Measurements from ENCODE around the gene ALDH8A1.

Gene ALDH8A1

GRCh38 chr6:134937426-134937825 is 12.5 kb downstream of the ALDH8A1 start:
- no peak for DNase-seq (ENCODE audit: low read depth in 1 of 2, low spot score in 1 of 2)
- Histone ChIP-seq H3K27me3 (ENCODE audit: insufficient read depth, poor library complexity, severe bottlenecking) (no peaks in the 10 kb centered on the region), H3K4me3 (replicated peaks; ENCODE audit: insufficient read depth, low read length) (no peak overlapping the region), H3K27ac (replicated peaks) (no peak overlapping the region)
- TF ChIP-seq SPI1 (IDR thresholded peaks at IDR 0.05; ENCODE audit: borderline replicate concordance, low read depth) (no peak), REST (IDR thresholded peaks at IDR 0.05; ENCODE audit: insufficient replicate concordance, low read depth) (no peak), POLR2AphosphoS5 (IDR thresholded peaks at IDR 0.05; ENCODE audit: low read depth) (no peak), CTCF (IDR thresholded peaks at IDR 0.05; ENCODE audit: insufficient read depth, low read length) (no peak), GABPA (IDR thresholded peaks at IDR 0.05; ENCODE audit: low read depth) (no peak)

- Histone ChIP-seq H3K27me3 (ENCODE audit: insufficient read depth, poor library complexity, severe bottlenecking) (no peaks in the 10 kb centered on the region), H3K4me3 (replicated peaks; ENCODE audit: insufficient read depth, low read length) (no peak overlapping the region), H3K27ac (replicated peaks) (no peak overlapping the region)
- TF ChIP-seq GABPA (IDR thresholded peaks at IDR 0.05; ENCODE audit: low read depth), result no peak
- no peak for TF ChIP-seq REST (IDR thresholded peaks at IDR 0.05; ENCODE audit: insufficient replicate concordance, low read depth)
- TF ChIP-seq SPI1 (IDR thresholded peaks at IDR 0.05; ENCODE audit: borderline replicate concordance, low read depth), result no peak
- TF ChIP-seq CTCF (IDR thresholded peaks at IDR 0.05; ENCODE audit: insufficient read depth, low read length), result no peak
- no peak for TF ChIP-seq POLR2AphosphoS5 (IDR thresholded peaks at IDR 0.05; ENCODE audit: low read depth)
- DNase-seq (ENCODE audit: low read depth in 1 of 2, low spot score in 1 of 2), result no peak
Measured at GRCh38 chr6:134936931-134937330, 13.0 kb downstream of the ALDH8A1 start.

GRCh38 chr6:134936476-134936875 is 13.4 kb downstream of the ALDH8A1 start:
- DNase-seq (ENCODE audit: low read depth in 1 of 2, low spot score in 1 of 2), result no peak
- Histone ChIP-seq H3K27ac (replicated peaks) (no peak overlapping the region), H3K4me3 (replicated peaks; ENCODE audit: insufficient read depth, low read length) (no peak overlapping the region)

More at GRCh38 chr6:134936476-134936875, 13.4 kb downstream of the ALDH8A1 start:
- no peak for TF ChIP-seq SPI1 (IDR thresholded peaks at IDR 0.05; ENCODE audit: borderline replicate concordance, low read depth)
- no peak for TF ChIP-seq CTCF (IDR thresholded peaks at IDR 0.05; ENCODE audit: insufficient read depth, low read length)
- no peak for TF ChIP-seq POLR2AphosphoS5 (IDR thresholded peaks at IDR 0.05; ENCODE audit: low read depth)
- no peak for TF ChIP-seq GABPA (IDR thresholded peaks at IDR 0.05; ENCODE audit: low read depth)
- no peak for TF ChIP-seq REST (IDR thresholded peaks at IDR 0.05; ENCODE audit: insufficient replicate concordance, low read depth)
- H3K27me3 ChIP-seq (ENCODE audit: insufficient read depth, poor library complexity, severe bottlenecking), result no peaks in the 10 kb centered on the region

Measured in HL-60 (cell line).